GM19452 (cell line): ENCODE measurements around the gene PCMTD2.
A peak's percentile ranks its signal among the peaks of the same experiment; 100 is the strongest.

Experiments
- ATAC-seq: cut with Tn5 transposase; IDR thresholded peaks from one replicate; pipeline ENCODE4 v1.9.1; 2021; ENCODE audit not compliant: unreplicated experiment

Gene PCMTD2

GRCh38 chr20:64255361-64256281, at the start of gene PCMTD2:
Gene PCMTD2, plus strand, starts transcription at chr20:64255748. Its CDS starts 4,218 bp downstream, at chr20:64259966.
- peak; percentile 77 for ATAC-seq

DNA sequence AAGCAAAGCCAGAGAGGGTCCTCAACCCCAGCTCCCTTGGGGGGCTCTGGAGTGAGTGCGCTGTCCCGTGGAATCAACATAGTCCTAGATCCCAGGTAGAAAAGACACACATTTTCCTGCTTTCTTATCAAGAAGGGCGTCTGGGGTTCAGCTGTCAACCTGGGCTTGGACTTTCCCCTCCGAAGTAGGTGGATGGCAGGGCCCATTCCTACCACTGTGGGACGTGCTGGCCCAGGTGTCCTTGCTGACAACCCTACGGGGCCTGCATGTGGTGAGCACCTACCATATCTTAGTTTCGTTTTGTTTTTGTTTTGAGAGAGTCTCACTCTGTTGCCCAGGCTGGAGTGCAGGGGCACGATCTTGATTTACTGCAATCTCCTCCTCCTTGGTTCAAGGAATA, 48.9 kb upstream of the PCMTD2 start:
- no peak for ATAC-seq

- no peak for ATAC-seq
Measured at GRCh38 chr20:64207641-64208590, 47.6 kb upstream of the PCMTD2 start.

DNA sequence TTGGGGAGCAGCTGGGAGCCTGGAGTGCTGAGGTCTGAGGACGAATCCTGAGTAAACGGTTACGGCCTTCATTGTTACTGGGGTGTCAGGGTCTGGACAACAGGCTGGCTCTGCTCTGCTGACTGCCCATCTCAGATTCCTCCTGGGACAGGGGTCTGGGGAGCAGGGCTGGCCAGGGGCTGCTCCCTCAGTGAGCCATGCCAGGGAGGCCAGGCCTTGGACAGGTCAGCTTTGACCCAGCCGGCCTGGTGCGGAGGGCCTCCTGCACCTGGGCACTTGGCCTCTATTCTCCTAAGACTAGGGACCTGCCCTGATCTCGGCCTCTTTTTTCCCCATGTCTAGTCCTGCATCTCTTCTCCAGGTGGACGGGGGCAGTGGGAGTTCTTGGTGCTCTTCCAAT, 46.4 kb upstream of the PCMTD2 start:
- ATAC-seq: no peak

DNA sequence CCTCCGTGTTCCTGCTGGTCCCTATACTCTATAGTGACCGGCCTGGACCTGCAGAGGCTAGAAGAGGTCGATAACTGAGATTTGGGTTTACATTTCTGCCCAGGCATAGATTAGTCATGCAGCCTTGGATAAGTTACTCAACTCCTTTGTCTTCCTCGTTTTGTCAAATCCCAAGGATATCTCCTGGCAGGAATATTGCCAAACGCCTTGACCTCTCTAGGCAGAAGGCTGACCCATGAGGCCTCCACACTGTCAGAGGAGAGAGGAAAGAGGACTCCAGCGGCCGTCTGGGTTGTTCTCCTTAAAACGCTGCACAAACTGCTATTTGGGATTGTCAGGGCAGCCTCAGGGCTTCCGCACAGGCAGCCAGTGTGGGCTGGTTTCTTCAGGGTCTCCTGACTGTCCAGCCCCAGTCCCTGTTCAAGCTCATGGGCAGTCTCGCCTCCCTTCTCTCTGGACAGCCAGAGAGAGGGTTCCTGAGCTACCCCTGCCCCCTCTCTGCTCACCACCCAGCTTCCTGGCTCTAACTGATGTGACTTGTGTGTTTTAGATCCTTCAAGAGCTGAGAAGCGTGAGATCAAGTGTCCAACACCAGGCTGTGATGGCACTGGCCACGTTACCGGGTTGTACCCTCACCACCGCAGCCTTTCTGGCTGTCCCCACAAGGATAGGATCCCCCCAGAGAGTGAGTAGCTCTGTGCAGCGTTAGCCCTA, 44.7 kb upstream of the PCMTD2 start:
- ATAC-seq: no peak

GRCh38 chr20:64211874-64212658, 43.5 kb upstream of the PCMTD2 start:
- ATAC-seq: no peak

GRCh38 chr20:64212755-64213154, 42.8 kb upstream of the PCMTD2 start:
- no peak for ATAC-seq

- ATAC-seq: no peak
Measured at GRCh38 chr20:64214113-64214512, 41.4 kb upstream of the PCMTD2 start.

- no peak for ATAC-seq
Measured at GRCh38 chr20:64214952-64215351, 40.6 kb upstream of the PCMTD2 start.

- no peak for ATAC-seq
Measured at GRCh38 chr20:64216036-64216435, 39.5 kb upstream of the PCMTD2 start.

DNA sequence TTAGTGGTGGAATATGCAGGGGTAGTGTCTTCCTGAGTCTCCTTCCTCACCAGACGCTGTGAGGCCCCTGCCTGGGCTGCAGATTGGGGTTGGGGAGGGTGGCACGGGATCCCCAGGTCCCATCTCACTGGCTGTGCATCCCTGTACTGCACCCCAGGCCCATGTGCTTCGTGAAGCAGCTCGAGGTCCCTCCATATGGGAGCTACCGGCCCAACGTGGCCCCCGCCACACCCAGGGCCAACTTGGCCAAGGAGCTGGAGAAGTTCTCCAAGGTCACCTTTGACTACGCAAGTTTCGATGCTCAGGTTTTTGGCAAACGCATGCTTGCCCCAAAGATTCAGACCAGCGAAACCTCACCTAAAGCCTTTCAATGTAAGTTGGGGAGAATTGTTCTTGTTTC, 38.6 kb upstream of the PCMTD2 start:
- ATAC-seq: no peak

DNA sequence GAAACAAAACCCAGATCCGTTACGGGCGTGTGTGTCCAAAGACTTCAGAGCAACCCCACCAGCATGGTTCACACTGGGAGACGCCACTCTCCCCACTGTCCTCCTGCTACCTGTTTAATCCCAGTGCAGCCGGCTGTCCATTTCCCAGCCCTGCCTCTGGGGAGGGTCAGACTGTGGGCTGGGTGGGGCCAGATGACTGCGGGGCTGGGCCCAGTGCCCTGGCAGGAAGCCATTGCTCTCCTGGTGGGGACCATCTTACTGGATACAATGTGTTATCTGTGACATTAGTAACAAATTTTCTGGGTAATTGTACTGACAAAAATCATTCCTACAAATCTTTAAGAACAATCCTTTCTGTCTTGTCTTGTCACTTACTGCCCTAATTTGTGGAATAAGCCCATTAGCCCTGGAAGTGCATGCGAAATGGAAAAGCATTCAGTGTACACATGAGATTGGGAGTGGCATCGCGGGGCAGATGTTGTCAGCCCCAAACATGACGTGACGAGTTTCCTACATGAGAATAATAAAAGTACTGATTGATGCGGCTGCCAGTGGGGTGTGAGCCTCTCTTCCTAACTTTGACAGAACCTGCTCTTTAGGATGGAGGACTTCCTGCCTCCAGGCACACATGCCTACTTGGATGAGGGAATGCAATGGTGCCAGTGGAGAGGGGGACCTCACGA, 37.9 kb upstream of the PCMTD2 start:
- no peak for ATAC-seq

GRCh38 chr20:64219202-64219601, 36.3 kb upstream of the PCMTD2 start:
- ATAC-seq: no peak

DNA sequence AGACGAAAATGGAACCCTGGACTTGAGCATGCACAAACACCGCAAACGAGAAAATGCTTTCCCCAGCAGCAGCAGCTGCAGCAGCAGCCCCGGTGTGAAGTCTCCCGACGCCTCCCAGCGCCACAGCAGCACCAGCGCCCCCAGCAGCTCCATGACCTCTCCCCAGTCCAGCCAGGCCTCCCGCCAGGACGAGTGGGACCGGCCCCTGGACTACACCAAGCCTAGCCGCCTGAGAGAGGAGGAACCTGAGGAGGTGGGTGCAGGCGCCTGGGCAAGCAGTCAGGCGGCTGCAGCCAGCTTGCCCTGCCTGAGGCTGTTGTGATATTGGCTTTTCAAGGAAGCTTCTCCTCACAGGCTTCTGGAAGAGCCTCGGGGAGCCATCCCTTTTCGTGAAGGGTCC, 35.8 kb upstream of the PCMTD2 start:
- no peak for ATAC-seq

DNA sequence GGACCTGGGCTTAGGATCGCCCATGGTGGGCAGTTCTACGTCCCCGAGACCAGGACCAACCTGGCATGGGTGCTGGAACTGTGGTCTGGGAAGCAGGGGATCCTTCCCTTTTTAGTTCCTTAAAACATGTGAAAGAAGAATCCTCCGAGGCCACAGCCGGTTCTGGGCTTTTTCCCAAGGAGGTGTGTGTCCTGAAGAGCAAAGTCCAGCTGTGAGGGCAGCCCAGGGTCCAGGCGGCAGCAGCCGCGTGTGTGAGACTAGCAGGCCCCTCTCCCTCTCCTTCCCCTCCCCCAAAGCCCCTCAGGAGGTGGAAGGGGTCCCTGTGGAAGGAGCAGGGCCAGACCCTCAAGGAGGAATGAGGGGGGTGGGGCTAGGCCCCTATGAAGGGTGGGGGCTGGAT, 35.1 kb upstream of the PCMTD2 start:
- no peak for ATAC-seq

DNA sequence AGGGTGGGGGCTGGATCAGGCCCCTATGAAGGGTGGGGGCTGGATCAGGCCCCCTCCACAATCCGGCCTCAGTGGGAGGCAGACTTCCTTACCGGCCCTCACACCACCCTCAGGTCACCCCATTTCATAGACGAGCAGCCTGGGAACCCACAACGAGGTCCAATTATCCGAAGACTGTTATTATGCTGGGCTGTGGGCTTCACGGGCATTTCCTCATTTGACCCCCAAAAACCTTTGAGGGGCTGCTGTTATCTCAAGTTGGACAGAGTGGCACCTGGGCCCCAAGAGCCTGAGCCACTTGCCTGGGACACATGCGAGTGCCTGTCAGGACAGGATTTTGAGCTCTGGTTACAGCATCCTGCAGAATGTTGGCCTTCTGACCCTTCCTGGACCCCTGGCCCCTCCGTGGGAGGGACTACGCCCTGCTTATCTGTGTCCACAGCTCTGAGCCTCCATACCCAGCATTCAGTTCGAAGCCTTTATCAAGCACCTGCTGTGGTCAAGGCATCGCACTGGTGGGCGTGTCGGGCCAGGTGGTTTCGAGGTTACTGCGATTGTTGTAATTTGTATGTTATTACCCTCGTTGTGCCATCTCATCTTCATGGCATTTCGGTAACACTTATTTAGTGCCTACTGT, 34.5 kb upstream of the PCMTD2 start:
- no peak for ATAC-seq

- ATAC-seq: no peak
Measured at GRCh38 chr20:64222291-64222735, 33.2 kb upstream of the PCMTD2 start.

DNA sequence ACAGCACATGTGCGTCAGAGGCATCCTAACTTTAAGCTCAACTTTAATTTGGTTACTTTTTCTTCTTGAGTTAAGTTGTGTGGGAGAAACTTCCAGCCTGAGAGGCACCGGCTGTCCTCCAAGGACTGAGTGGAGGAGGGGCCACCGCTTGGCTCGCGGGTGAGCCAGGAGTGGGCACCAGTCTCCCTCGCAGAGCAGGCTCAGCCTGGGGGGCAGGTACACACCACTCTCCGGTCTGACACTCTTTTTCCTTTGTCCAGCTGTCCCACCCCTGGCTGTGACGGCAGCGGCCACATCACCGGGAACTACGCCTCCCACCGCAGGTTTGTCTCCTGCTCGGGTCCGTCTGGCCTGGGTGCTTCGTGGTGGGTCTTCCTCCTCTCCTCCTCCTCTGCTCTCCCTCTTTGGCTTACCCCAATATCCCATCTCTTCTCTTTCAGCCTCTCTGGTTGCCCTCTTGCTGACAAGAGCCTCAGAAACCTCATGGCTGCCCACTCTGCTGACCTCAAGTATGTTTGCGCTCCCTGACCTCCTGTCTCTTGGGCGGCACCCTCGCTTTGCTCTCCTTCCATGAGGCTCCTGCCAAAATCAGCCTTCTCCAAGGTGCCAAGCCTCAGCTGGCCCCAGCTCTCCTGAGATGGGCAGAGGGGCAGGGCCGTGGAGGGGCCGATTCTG, 32.6 kb upstream of the PCMTD2 start:
- ATAC-seq: no peak
